ENCODE data around the gene ALDH1A2. TPM values are rescaled to one million over a fixed set of nuclear protein-coding genes. Genes with fewer than 3 reads are reported as not detected.

ALDH1A2 gene
- polyA plus RNA-seq, 1 of the 3 experiments (the other 2 are of a cell fraction) = not detected

DNA sequence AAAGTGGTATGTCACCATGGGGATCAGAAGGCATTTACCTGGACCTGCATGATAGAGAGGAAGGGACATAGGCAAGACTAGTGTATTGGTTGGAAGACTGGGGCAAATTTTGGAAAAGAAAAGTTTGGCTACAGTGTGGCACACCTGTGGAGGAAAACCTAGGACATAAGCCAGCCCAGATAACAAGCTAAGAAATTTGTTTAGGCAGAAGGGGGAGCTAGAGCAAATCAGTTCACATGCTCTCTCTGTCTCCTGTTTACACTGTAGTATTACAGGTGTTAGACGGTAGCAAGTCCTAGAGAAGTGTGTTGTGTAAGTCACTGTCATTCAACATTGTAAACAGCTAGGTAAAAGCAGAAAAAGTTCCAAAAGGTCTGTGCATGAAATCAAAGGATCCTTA is 11.9 kb upstream of the ALDH1A2 start:
- Histone ChIP-seq H3K27ac (ENCODE audit: low read depth in 2 of 2, low read length in 1 of 2) (no peak overlapping the region), H3K4me1 (ENCODE audit: control insufficient read depth in 1 of 2, insufficient read depth in 2 of 2, low read depth in 1 of 2, low read length in 1 of 2) (no peaks in the 10 kb centered on the region; a peak in 1 of 4 replicates), H3K9ac (no peak overlapping the region), H3F3A (replicated peaks; ENCODE audit: insufficient read depth) (no peaks in the 10 kb centered on the region), H3K36me3 (replicated peaks in 1 of 2; ENCODE audit: control insufficient read depth in 1 of 2, insufficient read depth in 2 of 2, low read length in 1 of 2) (no peaks in the 10 kb centered on the region), H3K27me3 (ENCODE audit: insufficient read depth) (0 out of 2 replicates have a peak, but pooled peaks cover 5% of the 10 kb centered on the region), H3K9me2 (no peaks in the 10 kb centered on the region), H3K4me2 (no peak overlapping the region), H3K79me2 (ENCODE audit: insufficient read depth) (no peaks in the 10 kb centered on the region), H3K9me3 (no peaks in the 10 kb centered on the region), H4K20me1 (ENCODE audit: insufficient read depth) (no peaks in the 10 kb centered on the region), H3K4me3 (ENCODE audit: low read depth in 2 of 2, low read length in 1 of 2) (no peak overlapping the region), H2AFZ (ENCODE audit: low read depth) (no peak overlapping the region)
- POLR2A ChIA-PET = no interaction called here
- no peak for DNase-seq
- WGBS (ENCODE audit: low lambda C conversion rate) = 68% methylated on average over 1 of the region's 1 CpG
- CTCF ChIA-PET = interaction anchor here (0.8 to 2.6 kb wide), 7 partner anchors 11 to 536 kb away, joined by 3 to 15 read pairs (median 4); partner anchors contain the start of gene ALDH1A2
- TF ChIP-seq TAF1 (IDR thresholded peaks at IDR 0.05; ENCODE audit: borderline replicate concordance, low read depth, low read length) (no peak), SMC3 (IDR thresholded peaks at IDR 0.05; ENCODE audit: low read depth, low read length) (peak; percentile 42), RAD21 (IDR thresholded peaks at IDR 0.05; ENCODE audit: low read length) (peak; percentile 45), REST (IDR thresholded peaks at IDR 0.05; ENCODE audit: low read depth, low read length) (no peak), FOSL2 (IDR thresholded peaks at IDR 0.05; ENCODE audit: borderline replicate concordance, low read depth) (no peak), RCOR1 (IDR thresholded peaks at IDR 0.05; ENCODE audit: low read length) (no peak), CTCF (IDR thresholded peaks at IDR 0.05) (0 out of 2 replicates have a peak, but pooled peaks have one; percentile 16), CHD2 (IDR thresholded peaks at IDR 0.05; ENCODE audit: low read length, partially characterized antibody) (no peak), JUND (IDR thresholded peaks at IDR 0.05) (no peak), TCF12 (IDR thresholded peaks at IDR 0.05) (no peak), USF1 (IDR thresholded peaks at IDR 0.05; ENCODE audit: borderline replicate concordance, low read depth) (no peak)

DNA sequence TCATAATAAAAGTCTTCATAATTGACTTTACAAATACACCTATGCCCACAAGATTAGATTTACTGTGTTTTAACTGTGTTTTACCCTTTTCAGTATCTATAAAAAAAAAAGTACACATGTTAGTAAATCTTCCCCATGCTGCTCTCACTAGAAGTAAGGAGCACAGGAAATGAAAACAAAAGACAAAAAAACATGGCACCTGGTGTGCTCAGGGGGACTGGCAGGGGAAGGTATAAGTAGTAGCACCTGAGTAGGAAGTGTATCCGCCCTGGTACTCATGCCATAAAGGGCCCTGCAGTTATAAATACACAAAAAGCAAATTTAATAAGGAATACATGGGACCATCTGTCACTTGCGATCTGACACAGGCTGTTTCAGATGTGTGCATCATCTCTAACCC is 8.9 kb upstream of the ALDH1A2 start:
- CTCF ChIA-PET = interaction anchor here (1.5 to 1.7 kb wide), 2 partner anchors 214 to 433 kb away, joined by 4 to 5 read pairs; no protein-coding TSS in a partner anchor
- POLR2A ChIA-PET = no interaction called here

More for the DNA sequence above, 8.9 kb upstream of the ALDH1A2 start:
- Histone ChIP-seq H3K9me2 (no peaks in the 10 kb centered on the region), H3K4me1 (ENCODE audit: control insufficient read depth in 1 of 2, insufficient read depth in 2 of 2, low read depth in 1 of 2, low read length in 1 of 2) (no peaks in the 10 kb centered on the region; a peak in 1 of 4 replicates), H3K27ac (ENCODE audit: low read depth in 2 of 2, low read length in 1 of 2) (no peak overlapping the region), H2AFZ (ENCODE audit: low read depth) (no peak overlapping the region), H4K20me1 (ENCODE audit: insufficient read depth) (no peaks in the 10 kb centered on the region), H3K9ac (no peak overlapping the region), H3K9me3 (no peaks in the 10 kb centered on the region), H3K79me2 (ENCODE audit: insufficient read depth) (no peaks in the 10 kb centered on the region), H3K36me3 (replicated peaks in 1 of 2; ENCODE audit: control insufficient read depth in 1 of 2, insufficient read depth in 2 of 2, low read length in 1 of 2) (no peaks in the 10 kb centered on the region), H3F3A (replicated peaks; ENCODE audit: insufficient read depth) (peaks cover 6% of the 10 kb centered on the region), H3K27me3 (ENCODE audit: insufficient read depth) (no peaks in the 10 kb centered on the region; the same call in 1 of the 2 replicates), H3K4me3 (ENCODE audit: low read depth in 2 of 2, low read length in 1 of 2) (no peak overlapping the region), H3K4me2 (no peak overlapping the region)
- TF ChIP-seq EP300 (IDR thresholded peaks at IDR 0.05; ENCODE audit: borderline replicate concordance in 1 of 2, low read depth in 1 of 2, low read length in 1 of 2) (no peak), USF1 (IDR thresholded peaks at IDR 0.05; ENCODE audit: borderline replicate concordance, low read depth) (no peak), TAF1 (IDR thresholded peaks at IDR 0.05; ENCODE audit: borderline replicate concordance, low read depth, low read length) (no peak), RFX5 (IDR thresholded peaks at IDR 0.05; ENCODE audit: low read length) (no peak), USF2 (IDR thresholded peaks at IDR 0.05; ENCODE audit: borderline replicate concordance, low read depth, low read length) (no peak), TEAD4 (IDR thresholded peaks at IDR 0.05; ENCODE audit: borderline replicate concordance, insufficient read depth) (no peak), POLR2AphosphoS5 (IDR thresholded peaks at IDR 0.05; ENCODE audit: low read depth, low read length) (no peak), RCOR1 (IDR thresholded peaks at IDR 0.05; ENCODE audit: low read length) (no peak), SIN3A (IDR thresholded peaks at IDR 0.05; ENCODE audit: borderline replicate concordance, low read depth, low read length) (no peak)
- no peak for DNase-seq
- 58% methylated on average over 2 of the region's 2 CpGs for WGBS (ENCODE audit: low lambda C conversion rate)
